ENCODE results near the gene C6orf62. TPM values are rescaled to one million over a fixed set of nuclear protein-coding genes. Genes with fewer than 3 reads are reported as not detected.

Gene C6orf62
- total and polyA plus RNA-seq, 2 experiments from 2014 or later: 66.7 to 79.9 TPM

DNA sequence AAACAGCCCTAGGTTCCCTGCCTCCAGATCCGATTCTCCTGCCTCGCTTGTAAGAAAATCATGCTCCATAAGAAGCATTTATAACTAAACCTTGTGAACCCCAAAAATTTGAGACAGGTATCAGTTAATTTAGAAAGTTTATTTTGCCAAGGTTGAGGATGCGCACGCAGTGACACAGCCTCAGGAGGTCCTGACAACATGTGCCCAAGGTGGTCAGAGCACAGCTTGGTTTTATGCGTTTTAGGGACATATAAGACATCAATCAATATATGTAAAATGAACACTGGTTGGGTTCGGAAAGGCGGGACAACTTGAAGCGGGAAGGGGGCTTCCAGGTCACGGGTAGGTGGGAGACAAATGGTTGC, 50.0 kb downstream of the C6orf62 start:
- ATAC-seq (no peak), DNase-seq (ENCODE audit: low spot score) (no peak)
- TF ChIP-seq POLR2AphosphoS5 (IDR thresholded peaks at IDR 0.05; ENCODE audit: low read depth) (no peak), JUNB (IDR thresholded peaks at IDR 0.05; ENCODE audit: unreplicated experiment) (no peak), ZNF114 (CRISPR knock-in tag; IDR thresholded peaks at IDR 0.05) (no peak), NANOG (IDR thresholded peaks at IDR 0.05; ENCODE audit: borderline replicate concordance) (no peak), EZH2 (IDR thresholded peaks at IDR 0.05; ENCODE audit: low read depth, unreplicated experiment) (no peak), EZH2phosphoT487 (IDR thresholded peaks at IDR 0.05; ENCODE audit: unreplicated experiment) (no peak), ZNF331 (CRISPR knock-in tag; IDR thresholded peaks at IDR 0.05; ENCODE audit: low read depth) (no peak), CREB1 (CRISPR knock-in tag; IDR thresholded peaks at IDR 0.05; ENCODE audit: low read depth) (no peak), STAT1 (IDR thresholded peaks at IDR 0.05; ENCODE audit: unreplicated experiment) (no peak)
- TF ChIP-seq, protein P1, sequence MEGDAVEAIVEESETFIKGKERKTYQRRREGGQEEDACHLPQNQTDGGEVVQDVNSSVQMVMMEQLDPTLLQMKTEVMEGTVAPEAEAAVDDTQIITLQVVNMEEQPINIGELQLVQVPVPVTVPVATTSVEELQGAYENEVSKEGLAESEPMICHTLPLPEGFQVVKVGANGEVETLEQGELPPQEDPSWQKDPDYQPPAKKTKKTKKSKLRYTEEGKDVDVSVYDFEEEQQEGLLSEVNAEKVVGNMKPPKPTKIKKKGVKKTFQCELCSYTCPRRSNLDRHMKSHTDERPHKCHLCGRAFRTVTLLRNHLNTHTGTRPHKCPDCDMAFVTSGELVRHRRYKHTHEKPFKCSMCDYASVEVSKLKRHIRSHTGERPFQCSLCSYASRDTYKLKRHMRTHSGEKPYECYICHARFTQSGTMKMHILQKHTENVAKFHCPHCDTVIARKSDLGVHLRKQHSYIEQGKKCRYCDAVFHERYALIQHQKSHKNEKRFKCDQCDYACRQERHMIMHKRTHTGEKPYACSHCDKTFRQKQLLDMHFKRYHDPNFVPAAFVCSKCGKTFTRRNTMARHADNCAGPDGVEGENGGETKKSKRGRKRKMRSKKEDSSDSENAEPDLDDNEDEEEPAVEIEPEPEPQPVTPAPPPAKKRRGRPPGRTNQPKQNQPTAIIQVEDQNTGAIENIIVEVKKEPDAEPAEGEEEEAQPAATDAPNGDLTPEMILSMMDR (conservative IDR thresholded peaks at IDR 0.05; ENCODE audit: low read depth in 2 of 2): no peak
- TF ChIP-seq, protein P2, sequence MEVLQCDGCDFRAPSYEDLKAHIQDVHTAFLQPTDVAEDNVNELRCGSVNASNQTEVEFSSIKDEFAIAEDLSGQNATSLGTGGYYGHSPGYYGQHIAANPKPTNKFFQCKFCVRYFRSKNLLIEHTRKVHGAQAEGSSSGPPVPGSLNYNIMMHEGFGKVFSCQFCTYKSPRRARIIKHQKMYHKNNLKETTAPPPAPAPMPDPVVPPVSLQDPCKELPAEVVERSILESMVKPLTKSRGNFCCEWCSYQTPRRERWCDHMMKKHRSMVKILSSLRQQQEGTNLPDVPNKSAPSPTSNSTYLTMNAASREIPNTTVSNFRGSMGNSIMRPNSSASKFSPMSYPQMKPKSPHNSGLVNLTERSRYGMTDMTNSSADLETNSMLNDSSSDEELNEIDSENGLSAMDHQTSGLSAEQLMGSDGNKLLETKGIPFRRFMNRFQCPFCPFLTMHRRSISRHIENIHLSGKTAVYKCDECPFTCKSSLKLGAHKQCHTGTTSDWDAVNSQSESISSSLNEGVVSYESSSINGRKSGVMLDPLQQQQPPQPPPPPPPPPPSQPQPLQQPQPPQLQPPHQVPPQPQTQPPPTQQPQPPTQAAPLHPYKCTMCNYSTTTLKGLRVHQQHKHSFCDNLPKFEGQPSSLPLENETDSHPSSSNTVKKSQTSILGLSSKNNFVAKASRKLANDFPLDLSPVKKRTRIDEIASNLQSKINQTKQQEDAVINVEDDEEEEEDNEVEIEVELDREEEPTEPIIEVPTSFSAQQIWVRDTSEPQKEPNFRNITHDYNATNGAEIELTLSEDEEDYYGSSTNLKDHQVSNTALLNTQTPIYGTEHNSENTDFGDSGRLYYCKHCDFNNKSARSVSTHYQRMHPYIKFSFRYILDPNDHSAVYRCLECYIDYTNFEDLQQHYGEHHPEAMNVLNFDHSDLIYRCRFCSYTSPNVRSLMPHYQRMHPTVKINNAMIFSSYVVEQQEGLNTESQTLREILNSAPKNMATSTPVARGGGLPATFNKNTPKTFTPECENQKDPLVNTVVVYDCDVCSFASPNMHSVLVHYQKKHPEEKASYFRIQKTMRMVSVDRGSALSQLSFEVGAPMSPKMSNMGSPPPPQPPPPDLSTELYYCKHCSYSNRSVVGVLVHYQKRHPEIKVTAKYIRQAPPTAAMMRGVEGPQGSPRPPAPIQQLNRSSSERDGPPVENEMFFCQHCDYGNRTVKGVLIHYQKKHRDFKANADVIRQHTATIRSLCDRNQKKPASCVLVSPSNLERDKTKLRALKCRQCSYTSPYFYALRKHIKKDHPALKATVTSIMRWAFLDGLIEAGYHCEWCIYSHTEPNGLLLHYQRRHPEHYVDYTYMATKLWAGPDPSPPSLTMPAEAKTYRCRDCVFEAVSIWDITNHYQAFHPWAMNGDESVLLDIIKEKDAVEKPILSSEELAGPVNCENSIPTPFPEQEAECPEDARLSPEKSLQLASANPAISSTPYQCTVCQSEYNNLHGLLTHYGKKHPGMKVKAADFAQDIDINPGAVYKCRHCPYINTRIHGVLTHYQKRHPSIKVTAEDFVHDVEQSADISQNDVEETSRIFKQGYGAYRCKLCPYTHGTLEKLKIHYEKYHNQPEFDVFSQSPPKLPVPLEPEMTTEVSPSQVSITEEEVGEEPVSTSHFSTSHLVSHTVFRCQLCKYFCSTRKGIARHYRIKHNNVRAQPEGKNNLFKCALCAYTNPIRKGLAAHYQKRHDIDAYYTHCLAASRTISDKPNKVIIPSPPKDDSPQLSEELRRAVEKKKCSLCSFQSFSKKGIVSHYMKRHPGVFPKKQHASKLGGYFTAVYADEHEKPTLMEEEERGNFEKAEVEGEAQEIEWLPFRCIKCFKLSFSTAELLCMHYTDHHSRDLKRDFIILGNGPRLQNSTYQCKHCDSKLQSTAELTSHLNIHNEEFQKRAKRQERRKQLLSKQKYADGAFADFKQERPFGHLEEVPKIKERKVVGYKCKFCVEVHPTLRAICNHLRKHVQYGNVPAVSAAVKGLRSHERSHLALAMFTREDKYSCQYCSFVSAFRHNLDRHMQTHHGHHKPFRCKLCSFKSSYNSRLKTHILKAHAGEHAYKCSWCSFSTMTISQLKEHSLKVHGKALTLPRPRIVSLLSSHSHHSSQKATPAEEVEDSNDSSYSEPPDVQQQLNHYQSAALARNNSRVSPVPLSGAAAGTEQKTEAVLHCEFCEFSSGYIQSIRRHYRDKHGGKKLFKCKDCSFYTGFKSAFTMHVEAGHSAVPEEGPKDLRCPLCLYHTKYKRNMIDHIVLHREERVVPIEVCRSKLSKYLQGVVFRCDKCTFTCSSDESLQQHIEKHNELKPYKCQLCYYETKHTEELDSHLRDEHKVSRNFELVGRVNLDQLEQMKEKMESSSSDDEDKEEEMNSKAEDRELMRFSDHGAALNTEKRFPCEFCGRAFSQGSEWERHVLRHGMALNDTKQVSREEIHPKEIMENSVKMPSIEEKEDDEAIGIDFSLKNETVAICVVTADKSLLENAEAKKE (CRISPR knock-in tag; IDR thresholded peaks at IDR 0.05): no peak
- TF ChIP-seq, protein P3, sequence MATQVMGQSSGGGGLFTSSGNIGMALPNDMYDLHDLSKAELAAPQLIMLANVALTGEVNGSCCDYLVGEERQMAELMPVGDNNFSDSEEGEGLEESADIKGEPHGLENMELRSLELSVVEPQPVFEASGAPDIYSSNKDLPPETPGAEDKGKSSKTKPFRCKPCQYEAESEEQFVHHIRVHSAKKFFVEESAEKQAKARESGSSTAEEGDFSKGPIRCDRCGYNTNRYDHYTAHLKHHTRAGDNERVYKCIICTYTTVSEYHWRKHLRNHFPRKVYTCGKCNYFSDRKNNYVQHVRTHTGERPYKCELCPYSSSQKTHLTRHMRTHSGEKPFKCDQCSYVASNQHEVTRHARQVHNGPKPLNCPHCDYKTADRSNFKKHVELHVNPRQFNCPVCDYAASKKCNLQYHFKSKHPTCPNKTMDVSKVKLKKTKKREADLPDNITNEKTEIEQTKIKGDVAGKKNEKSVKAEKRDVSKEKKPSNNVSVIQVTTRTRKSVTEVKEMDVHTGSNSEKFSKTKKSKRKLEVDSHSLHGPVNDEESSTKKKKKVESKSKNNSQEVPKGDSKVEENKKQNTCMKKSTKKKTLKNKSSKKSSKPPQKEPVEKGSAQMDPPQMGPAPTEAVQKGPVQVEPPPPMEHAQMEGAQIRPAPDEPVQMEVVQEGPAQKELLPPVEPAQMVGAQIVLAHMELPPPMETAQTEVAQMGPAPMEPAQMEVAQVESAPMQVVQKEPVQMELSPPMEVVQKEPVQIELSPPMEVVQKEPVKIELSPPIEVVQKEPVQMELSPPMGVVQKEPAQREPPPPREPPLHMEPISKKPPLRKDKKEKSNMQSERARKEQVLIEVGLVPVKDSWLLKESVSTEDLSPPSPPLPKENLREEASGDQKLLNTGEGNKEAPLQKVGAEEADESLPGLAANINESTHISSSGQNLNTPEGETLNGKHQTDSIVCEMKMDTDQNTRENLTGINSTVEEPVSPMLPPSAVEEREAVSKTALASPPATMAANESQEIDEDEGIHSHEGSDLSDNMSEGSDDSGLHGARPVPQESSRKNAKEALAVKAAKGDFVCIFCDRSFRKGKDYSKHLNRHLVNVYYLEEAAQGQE (IDR thresholded peaks at IDR 0.05; ENCODE audit: unreplicated experiment): no peak
- TF ChIP-seq, protein P4, sequence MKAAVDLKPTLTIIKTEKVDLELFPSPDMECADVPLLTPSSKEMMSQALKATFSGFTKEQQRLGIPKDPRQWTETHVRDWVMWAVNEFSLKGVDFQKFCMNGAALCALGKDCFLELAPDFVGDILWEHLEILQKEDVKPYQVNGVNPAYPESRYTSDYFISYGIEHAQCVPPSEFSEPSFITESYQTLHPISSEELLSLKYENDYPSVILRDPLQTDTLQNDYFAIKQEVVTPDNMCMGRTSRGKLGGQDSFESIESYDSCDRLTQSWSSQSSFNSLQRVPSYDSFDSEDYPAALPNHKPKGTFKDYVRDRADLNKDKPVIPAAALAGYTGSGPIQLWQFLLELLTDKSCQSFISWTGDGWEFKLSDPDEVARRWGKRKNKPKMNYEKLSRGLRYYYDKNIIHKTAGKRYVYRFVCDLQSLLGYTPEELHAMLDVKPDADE (IDR thresholded peaks at IDR 0.05): no peak
- Histone ChIP-seq H3K4me2 (no peak overlapping the region), H3K27ac (ENCODE audit: low read depth) (no peak overlapping the region), H3K27me3 (ENCODE audit: insufficient read depth) (no peaks in the 10 kb centered on the region), H2AFZ (no peak overlapping the region), H3K4me1 (ENCODE audit: insufficient read depth) (0 out of 2 replicates have a peak, but pooled peaks cover 12% of the 10 kb centered on the region), H4K20me1 (replicated peaks; ENCODE audit: insufficient read depth) (no peaks in the 10 kb centered on the region), H3F3A (replicated peaks; ENCODE audit: low read depth) (no peaks in the 10 kb centered on the region), H3K79me2 (replicated peaks; ENCODE audit: insufficient read depth) (peaks cover 50% of the 10 kb centered on the region), H3K9me2 (ENCODE audit: insufficient read depth) (no peaks in the 10 kb centered on the region), H3K4me3 (no peak overlapping the region), H3K36me3 (ENCODE audit: insufficient read depth) (peaks cover 44% of the 10 kb centered on the region)
- H3K36me3 Mint-ChIP-seq (ENCODE audit: low read depth): peaks cover 85% of the 10 kb centered on the region
- peak overlapping the region; percentile 13; the same call in 1 of the 3 replicates for H3K4me3 Mint-ChIP-seq
- peaks cover 21% of the 10 kb centered on the region for H3K27me3 Mint-ChIP-seq (ENCODE audit: insufficient read depth, low read depth, poor library complexity)
- H3K27ac Mint-ChIP-seq: no peak overlapping the region
- peaks cover 21% of the 10 kb centered on the region for H3K4me1 Mint-ChIP-seq
- peaks cover 71% of the 10 kb centered on the region for H3K9me3 Mint-ChIP-seq
